Measurements from ENCODE around the gene KIF5A. TPM values are rescaled to one million over a fixed set of nuclear protein-coding genes. Genes with fewer than 3 reads are reported as not detected.
"Not testable (repeated sequence)": the region's sequence is repeated elsewhere in the genome, so short reads cannot be mapped to it uniquely, and the experiment has no call there.

KIF5A gene
- polyA plus RNA-seq, 3 donors: 0.01 TPM; not detected in 2

- intact Hi-C loops (cut with micrococcal nuclease): no loop called here
- Mint-ChIP-seq H3K4me1 (peaks cover 26% of the 10 kb centered on the region), H3K36me3 (peaks cover 12 to 13% of the 10 kb centered on the region in 2 donors)
Measured at GRCh38 chr12:57616383-57617101, 66.7 kb downstream of the KIF5A start.

GRCh38 chr12:57617942-57618341 is 68.1 kb downstream of the KIF5A start:
- no peak overlapping the region for H3K4me2 ChIP-seq (replicated peaks; ENCODE audit: extremely low read depth, low read length, poor library complexity, severe bottlenecking)
- Mint-ChIP-seq H3K27me3 (ENCODE audit: low read depth in 3 of 3) (peaks cover 88 to 94% (median 93%) of the 10 kb centered on the region in 3 donors), H3K4me3 (peak overlapping the region in 1 of 2 donors; percentile 93), H3K36me3 (peaks cover 13 to 14% of the 10 kb centered on the region in 2 donors), H3K4me1 (peaks cover 30% of the 10 kb centered on the region), H3K27ac (peak overlapping the region in 1 of 7 donors; percentile 68), H3K9me3 (peaks cover 0 to 27% (median 6%) of the 10 kb centered on the region in 7 donors)
- no peaks in the 10 kb centered on the region for H4K20me1 ChIP-seq (ENCODE audit: insufficient read depth, low read length)
- H3K79me2 ChIP-seq (ENCODE audit: insufficient read depth, low read length): no peaks in the 10 kb centered on the region
- H2AFZ ChIP-seq (ENCODE audit: insufficient read depth, low read depth, low read length, poor library complexity, severe bottlenecking): no peak overlapping the region
- H3K36me3 ChIP-seq (replicated peaks in 1 of 2; ENCODE audit: control insufficient read depth in 1 of 2, insufficient read depth in 2 of 2, low read length in 2 of 2): no peaks in the 10 kb centered on the region
- intact Hi-C loops (cut with micrococcal nuclease): no loop called here
- no peak overlapping the region for H3K4me3 ChIP-seq (replicated peaks in 1 of 3; ENCODE audit: low read depth in 2 of 3, low read length in 3 of 3)
- no peak for TF ChIP-seq CTCF (IDR thresholded peaks at IDR 0.05)
- 89% methylated on average over 3 of the region's 11 CpGs for WGBS (ENCODE audit: insufficient coverage)
- H3K27me3 ChIP-seq (ENCODE audit: control insufficient read depth in 2 of 2, insufficient read depth in 2 of 2, low read length in 2 of 2): peaks cover 49 to 92% of the 10 kb centered on the region in 2 donors
- H3K27ac ChIP-seq (ENCODE audit: low read depth in 1 of 2, low read length in 2 of 2): no peak overlapping the region
- DNase-seq: no peak
- peaks cover 18 to 23% of the 10 kb centered on the region in 2 donors for H3K4me1 ChIP-seq (ENCODE audit: control insufficient read depth in 1 of 2, insufficient read depth in 2 of 2, low read length in 2 of 2)
- no peak overlapping the region for H3K9ac ChIP-seq (ENCODE audit: insufficient read depth, low read length, poor library complexity, severe bottlenecking)
- peaks cover 5 to 31% of the 10 kb centered on the region in 2 donors for H3K9me3 ChIP-seq (replicated peaks in 1 of 2; ENCODE audit: control insufficient read depth in 1 of 2, insufficient read depth in 1 of 2, low read length in 2 of 2)

More at GRCh38 chr12:57616383-57617101, 66.7 kb downstream of the KIF5A start:
- Mint-ChIP-seq H3K4me3 (peak overlapping the region in 1 of 2 donors; percentile 7), H3K9me3 (peaks cover 0 to 20% (median 8%) of the 10 kb centered on the region in 7 donors), H3K27me3 (ENCODE audit: low read depth in 3 of 3) (peaks cover 86 to 93% (median 91%) of the 10 kb centered on the region in 3 donors), H3K27ac (no peak overlapping the region)
- H3K4me2 ChIP-seq (replicated peaks; ENCODE audit: extremely low read depth, low read length, poor library complexity, severe bottlenecking): no peak overlapping the region
- no peak for TF ChIP-seq CTCF (IDR thresholded peaks at IDR 0.05)
- no peak for DNase-seq
- H4K20me1 ChIP-seq (ENCODE audit: insufficient read depth, low read length): no peaks in the 10 kb centered on the region
- no peak overlapping the region for H3K27ac ChIP-seq (ENCODE audit: low read depth in 1 of 2, low read length in 2 of 2)
- no peaks in the 10 kb centered on the region for H3K36me3 ChIP-seq (replicated peaks in 1 of 2; ENCODE audit: control insufficient read depth in 1 of 2, insufficient read depth in 2 of 2, low read length in 2 of 2)
- H3K4me1 ChIP-seq (ENCODE audit: control insufficient read depth in 1 of 2, insufficient read depth in 2 of 2, low read length in 2 of 2): peaks cover 14 to 22% of the 10 kb centered on the region in 2 donors
- peaks cover 4 to 24% of the 10 kb centered on the region in 2 donors for H3K9me3 ChIP-seq (replicated peaks in 1 of 2; ENCODE audit: control insufficient read depth in 1 of 2, insufficient read depth in 1 of 2, low read length in 2 of 2)
- WGBS (ENCODE audit: insufficient coverage): no CpG with 5 or more reads among the region's 3 CpGs
- peaks cover 49 to 91% of the 10 kb centered on the region in 2 donors for H3K27me3 ChIP-seq (ENCODE audit: control insufficient read depth in 2 of 2, insufficient read depth in 2 of 2, low read length in 2 of 2)
- no peaks in the 10 kb centered on the region for H3K79me2 ChIP-seq (ENCODE audit: insufficient read depth, low read length)
- H2AFZ ChIP-seq (ENCODE audit: insufficient read depth, low read depth, low read length, poor library complexity, severe bottlenecking): no peak overlapping the region
- H3K4me3 ChIP-seq (replicated peaks in 1 of 3; ENCODE audit: low read depth in 2 of 3, low read length in 3 of 3): no peak overlapping the region
- H3K9ac ChIP-seq (ENCODE audit: insufficient read depth, low read length, poor library complexity, severe bottlenecking): no peak overlapping the region

GRCh38 chr12:57618431-57618830 is 68.6 kb downstream of the KIF5A start:
- H3K27ac Mint-ChIP-seq; H3K36me3 ChIP-seq (replicated peaks in 1 of 2; ENCODE audit: control insufficient read depth in 1 of 2, insufficient read depth in 2 of 2, low read length in 2 of 2); DNase-seq; H4K20me1 ChIP-seq (ENCODE audit: insufficient read depth, low read length); H3K4me3 ChIP-seq (replicated peaks in 1 of 3; ENCODE audit: low read depth in 2 of 3, low read length in 3 of 3); H2AFZ ChIP-seq (ENCODE audit: insufficient read depth, low read depth, low read length, poor library complexity, severe bottlenecking); H3K79me2 ChIP-seq (ENCODE audit: insufficient read depth, low read length); H3K9ac ChIP-seq (ENCODE audit: insufficient read depth, low read length, poor library complexity, severe bottlenecking); H3K27ac ChIP-seq (ENCODE audit: low read depth in 1 of 2, low read length in 2 of 2); H3K4me2 ChIP-seq (replicated peaks; ENCODE audit: extremely low read depth, low read length, poor library complexity, severe bottlenecking); intact Hi-C loops (cut with micrococcal nuclease): not testable (repeated sequence)
- peaks cover 88 to 93% (median 93%) of the 10 kb centered on the region in 3 donors for H3K27me3 Mint-ChIP-seq (ENCODE audit: low read depth in 3 of 3)
- Histone ChIP-seq H3K27me3 (ENCODE audit: control insufficient read depth in 2 of 2, insufficient read depth in 2 of 2, low read length in 2 of 2) (peaks cover 47 to 92% of the 10 kb centered on the region in 2 donors), H3K4me1 (ENCODE audit: control insufficient read depth in 1 of 2, insufficient read depth in 2 of 2, low read length in 2 of 2) (peaks cover 18 to 23% of the 10 kb centered on the region in 2 donors), H3K9me3 (replicated peaks in 1 of 2; ENCODE audit: control insufficient read depth in 1 of 2, insufficient read depth in 1 of 2, low read length in 2 of 2) (peaks cover 5 to 31% of the 10 kb centered on the region in 2 donors)
- H3K4me1 Mint-ChIP-seq: peaks cover 30% of the 10 kb centered on the region
- peak overlapping the region in 1 of 2 donors; percentile 93 for H3K4me3 Mint-ChIP-seq
- H3K9me3 Mint-ChIP-seq: peaks cover 0 to 27% (median 6%) of the 10 kb centered on the region in 7 donors
- peaks cover 13 to 14% of the 10 kb centered on the region in 2 donors for H3K36me3 Mint-ChIP-seq
- WGBS (ENCODE audit: insufficient coverage): 100% methylated on average over 2 of the region's 6 CpGs

Data from CD14-positive monocyte (primary cell).